K562 (cell line): Measurements from ENCODE around the gene TSPAN32.

Experiments
- ARNT ChIP-seq, 2 experiments: fragments of 450-650 bp; IDR thresholded peaks; 2 replicates each; pipeline ENCODE4 v1.6.1; 2016; ENCODE audit warnings: mild to moderate bottlenecking in 1 of 2
- ATF7 ChIP-seq: fragments of 450-650 bp; IDR thresholded peaks from 2 replicates; pipeline ENCODE4 v1.7.1; 2014; ENCODE audit warnings: mild to moderate bottlenecking, moderate library complexity
- BCLAF1 ChIP-seq, 2 experiments: fragments of 450-650 bp in 1 of 2; IDR thresholded peaks; 2 replicates each; pipeline ENCODE4 v1.6.1; 2011 to 2017; ENCODE audit warnings: low read depth in 2 of 2, antibody characterized with exemption in 1 of 2, borderline replicate concordance in 1 of 2, low read length in 1 of 2, mild to moderate bottlenecking in 1 of 2, mixed read lengths in 1 of 2; ENCODE audit not compliant: control insufficient read depth in 1 of 2
- ETV1 ChIP-seq: fragments of 450-650 bp; conservative IDR thresholded peaks from 2 replicates; pipeline ENCODE4 v1.6.1; 2016; ENCODE audit warnings: missing genetic modification characterization, control low read depth, low read depth, missing compliant biosample characterization
- FOXP4 ChIP-seq: sonication (generic); formaldehyde crosslinking; IDR thresholded peaks from 2 replicates; pipeline ENCODE4 v1.8.0; 2022; ENCODE audit warnings: mild to moderate bottlenecking, missing genetic modification reagents, borderline replicate concordance
- ILK ChIP-seq: fragments of 450-650 bp; IDR thresholded peaks from 2 replicates; pipeline ENCODE4 v1.6.1; 2016; ENCODE audit warnings: missing genetic modification characterization, low read depth, mild to moderate bottlenecking, missing compliant biosample characterization, moderate library complexity, borderline replicate concordance
- KDM1A ChIP-seq, 2 experiments: fragments of 450-650 bp; IDR thresholded peaks; 2 replicates each; pipeline ENCODE4 v1.6.1; 2016; ENCODE audit warnings: mild to moderate bottlenecking in 2 of 2
- NCOA6 ChIP-seq: fragments of 450-650 bp; IDR thresholded peaks from 2 replicates; pipeline ENCODE4 v1.6.1; 2017; ENCODE audit warnings: mild to moderate bottlenecking
- NR2C2 ChIP-seq, 2 experiments: fragments of 200-800 bp in 1 of 2; sonication (Bioruptor generic) in 1 of 2; sonication (generic) in 1 of 2; formaldehyde crosslinking in 1 of 2; IDR thresholded peaks; 2 replicates each; pipeline versions ENCODE4 v1.6.1 to v1.8.0; 2016 to 2022; ENCODE audit warnings: mild to moderate bottlenecking in 1 of 2, missing compliant biosample characterization in 1 of 2, missing genetic modification characterization in 1 of 2, missing genetic modification reagents in 1 of 2
- SAP30 ChIP-seq: fragments of 200-600 bp; sonication (generic); IDR thresholded peaks from 2 replicates; pipeline ENCODE4 v1.6.1; 2012; ENCODE audit warnings: borderline replicate concordance, low read depth, mild to moderate bottlenecking, moderate library complexity, low read length, control low read depth, inconsistent platforms; ENCODE audit not compliant: insufficient read depth, poor library complexity, severe bottlenecking
- SREBF2 ChIP-seq: sonication (generic); formaldehyde crosslinking; IDR thresholded peaks from 2 replicates; pipeline ENCODE4 v1.4.0; 2020; ENCODE audit warnings: mild to moderate bottlenecking, missing genetic modification reagents
- ZNF24 ChIP-seq: fragments of 450-650 bp; IDR thresholded peaks from 2 replicates; pipeline ENCODE4 v1.6.1; 2016
- ZSCAN29 ChIP-seq: fragments of 450-650 bp; IDR thresholded peaks from 2 replicates; pipeline ENCODE4 v1.6.1; 2017
- TF ChIP-seq, protein P1 (sequence below): fragments of 250-450 bp; sonication (Bioruptor Pico); IDR thresholded peaks from 2 replicates; pipeline ENCODE4 v1.9.0; 2021; ENCODE audit warnings: mild to moderate bottlenecking, inconsistent platforms

GRCh38 chr11:2271077-2271326, 30.8 kb upstream of the TSPAN32 start:
- TF ChIP-seq ATF7 = no peak
- TF ChIP-seq, protein P1, sequence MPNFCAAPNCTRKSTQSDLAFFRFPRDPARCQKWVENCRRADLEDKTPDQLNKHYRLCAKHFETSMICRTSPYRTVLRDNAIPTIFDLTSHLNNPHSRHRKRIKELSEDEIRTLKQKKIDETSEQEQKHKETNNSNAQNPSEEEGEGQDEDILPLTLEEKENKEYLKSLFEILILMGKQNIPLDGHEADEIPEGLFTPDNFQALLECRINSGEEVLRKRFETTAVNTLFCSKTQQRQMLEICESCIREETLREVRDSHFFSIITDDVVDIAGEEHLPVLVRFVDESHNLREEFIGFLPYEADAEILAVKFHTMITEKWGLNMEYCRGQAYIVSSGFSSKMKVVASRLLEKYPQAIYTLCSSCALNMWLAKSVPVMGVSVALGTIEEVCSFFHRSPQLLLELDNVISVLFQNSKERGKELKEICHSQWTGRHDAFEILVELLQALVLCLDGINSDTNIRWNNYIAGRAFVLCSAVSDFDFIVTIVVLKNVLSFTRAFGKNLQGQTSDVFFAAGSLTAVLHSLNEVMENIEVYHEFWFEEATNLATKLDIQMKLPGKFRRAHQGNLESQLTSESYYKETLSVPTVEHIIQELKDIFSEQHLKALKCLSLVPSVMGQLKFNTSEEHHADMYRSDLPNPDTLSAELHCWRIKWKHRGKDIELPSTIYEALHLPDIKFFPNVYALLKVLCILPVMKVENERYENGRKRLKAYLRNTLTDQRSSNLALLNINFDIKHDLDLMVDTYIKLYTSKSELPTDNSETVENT (CRISPR knock-in tag) = no peak
- TF ChIP-seq NR2C2 (CRISPR knock-in tag; IDR thresholded peaks at IDR 0.05) = no peak
- no peak for TF ChIP-seq NR2C2 (tag; IDR thresholded peaks at IDR 0.05)
- TF ChIP-seq KDM1A (IDR thresholded peaks at IDR 0.05) = no peak
- no peak for TF ChIP-seq BCLAF1 (IDR thresholded peaks at IDR 0.05; ENCODE audit: borderline replicate concordance in 1 of 2, control insufficient read depth in 1 of 2, low read depth in 2 of 2, low read length in 1 of 2)
- TF ChIP-seq ARNT (IDR thresholded peaks at IDR 0.05) = no peak
- no peak for TF ChIP-seq ZSCAN29
- no peak for TF ChIP-seq SAP30
- TF ChIP-seq ZNF24 = no peak
- no peak for TF ChIP-seq ETV1 (tag)
- no peak for TF ChIP-seq FOXP4 (CRISPR knock-in tag)
- TF ChIP-seq SREBF2 (CRISPR knock-in tag) = no peak
- TF ChIP-seq ILK (tag) = no peak
- no peak for TF ChIP-seq NCOA6
